Gastrocnemius medialis (tissue), 4 donors: ENCODE results near the gene CLDN8.

Experiments
- POLR2A ChIP-seq, 2 donors: fragments of 450-650 bp; IDR thresholded peaks; one replicate each; pipeline ENCODE4 v1.6.1; 2017; ENCODE audit warnings: antibody characterized with exemption in 2 of 2, mild to moderate bottlenecking in 2 of 2, moderate library complexity in 2 of 2
- TF ChIP-seq, protein P1 (sequence below), 5 experiments: fragments of 450-650 bp in 3 of 5; fragments of 200-600 bp in 2 of 5; sonication (generic) in 2 of 5; IDR thresholded peaks in 4 of 5; conservative IDR thresholded peaks in 1 of 5; 1 replicate in 4 of 5; 2 replicates in 1 of 5; pipeline ENCODE4 v1.5.1; 2016 to 2019; ENCODE audit warnings: antibody characterized with exemption in 5 of 5, mild to moderate bottlenecking in 3 of 5, moderate library complexity in 3 of 5

DNA sequence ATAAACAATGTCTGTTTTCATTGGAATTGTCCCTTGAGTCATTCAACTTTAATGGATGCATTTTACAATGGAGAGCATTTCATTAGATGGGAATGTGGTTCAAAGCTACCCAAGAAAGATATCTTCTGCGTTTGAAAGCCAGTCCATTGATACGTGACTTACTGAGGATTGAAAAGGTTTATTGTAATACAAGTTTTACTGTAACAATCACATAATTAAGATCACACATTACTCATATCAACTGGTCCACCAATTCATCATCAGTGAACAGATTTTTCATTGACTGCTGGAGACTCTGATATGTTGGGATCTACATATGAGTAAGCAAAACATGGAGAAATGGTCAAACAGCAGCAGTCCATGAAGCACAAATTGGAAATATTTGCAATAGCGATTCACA, 34.0 kb upstream of the CLDN8 start:
- no peak for TF ChIP-seq POLR2A (IDR thresholded peaks at IDR 0.05)
- TF ChIP-seq, protein P1, sequence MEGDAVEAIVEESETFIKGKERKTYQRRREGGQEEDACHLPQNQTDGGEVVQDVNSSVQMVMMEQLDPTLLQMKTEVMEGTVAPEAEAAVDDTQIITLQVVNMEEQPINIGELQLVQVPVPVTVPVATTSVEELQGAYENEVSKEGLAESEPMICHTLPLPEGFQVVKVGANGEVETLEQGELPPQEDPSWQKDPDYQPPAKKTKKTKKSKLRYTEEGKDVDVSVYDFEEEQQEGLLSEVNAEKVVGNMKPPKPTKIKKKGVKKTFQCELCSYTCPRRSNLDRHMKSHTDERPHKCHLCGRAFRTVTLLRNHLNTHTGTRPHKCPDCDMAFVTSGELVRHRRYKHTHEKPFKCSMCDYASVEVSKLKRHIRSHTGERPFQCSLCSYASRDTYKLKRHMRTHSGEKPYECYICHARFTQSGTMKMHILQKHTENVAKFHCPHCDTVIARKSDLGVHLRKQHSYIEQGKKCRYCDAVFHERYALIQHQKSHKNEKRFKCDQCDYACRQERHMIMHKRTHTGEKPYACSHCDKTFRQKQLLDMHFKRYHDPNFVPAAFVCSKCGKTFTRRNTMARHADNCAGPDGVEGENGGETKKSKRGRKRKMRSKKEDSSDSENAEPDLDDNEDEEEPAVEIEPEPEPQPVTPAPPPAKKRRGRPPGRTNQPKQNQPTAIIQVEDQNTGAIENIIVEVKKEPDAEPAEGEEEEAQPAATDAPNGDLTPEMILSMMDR (IDR thresholded peaks at IDR 0.05 in 4 of 5, conservative IDR thresholded peaks at IDR 0.05 in 1 of 5): no peak
